NCI-H82 treated with DMSO at 0.1 percent for 48 hours (cell line): Measurements from ENCODE around the gene MSI2.

ENCODE experiments used
- DNase-seq: peaks from one replicate; lab custom pipeline; 2025; ENCODE audit not compliant: unreplicated experiment; lab: John Stamatoyannopoulos, UW

The MSI2 gene

DNA sequence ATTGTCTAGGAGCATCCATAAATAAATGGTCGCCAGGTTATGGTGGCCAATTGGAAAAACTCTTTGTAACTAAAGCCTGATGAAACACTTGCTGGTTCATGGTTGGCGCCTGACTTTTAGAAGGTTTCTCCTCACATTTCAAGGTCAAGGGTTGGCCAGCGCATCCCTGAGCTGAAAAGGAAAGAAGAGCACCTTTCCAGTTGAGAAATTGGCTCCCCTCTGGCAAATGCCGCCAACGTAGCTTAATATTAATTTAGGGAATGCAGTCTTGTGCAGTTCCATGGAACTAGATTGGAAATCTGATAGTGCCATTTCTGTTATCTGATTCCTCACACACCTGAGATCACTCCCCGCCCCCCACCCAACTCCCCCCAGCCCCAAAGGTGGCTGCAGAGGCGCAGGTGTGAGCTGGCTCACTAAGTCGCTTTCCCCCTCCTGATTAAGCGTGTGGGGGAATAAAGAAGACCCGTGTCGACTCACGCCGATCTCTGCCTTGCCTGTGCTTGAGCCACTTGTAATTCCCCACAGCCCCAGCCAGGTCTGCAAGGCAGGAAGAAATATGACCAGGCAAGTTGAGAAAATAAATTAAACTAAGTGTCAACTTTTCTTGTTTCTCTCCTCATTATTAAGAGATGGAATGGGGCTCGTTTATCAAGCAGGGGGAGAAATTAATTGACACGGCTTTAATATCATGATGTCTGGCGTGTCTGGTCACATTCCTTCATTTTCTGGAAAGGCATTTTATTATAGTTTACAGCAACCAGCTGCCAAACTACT is 331.1 kb downstream of the MSI2 start:
- no peak for DNase-seq

DNA sequence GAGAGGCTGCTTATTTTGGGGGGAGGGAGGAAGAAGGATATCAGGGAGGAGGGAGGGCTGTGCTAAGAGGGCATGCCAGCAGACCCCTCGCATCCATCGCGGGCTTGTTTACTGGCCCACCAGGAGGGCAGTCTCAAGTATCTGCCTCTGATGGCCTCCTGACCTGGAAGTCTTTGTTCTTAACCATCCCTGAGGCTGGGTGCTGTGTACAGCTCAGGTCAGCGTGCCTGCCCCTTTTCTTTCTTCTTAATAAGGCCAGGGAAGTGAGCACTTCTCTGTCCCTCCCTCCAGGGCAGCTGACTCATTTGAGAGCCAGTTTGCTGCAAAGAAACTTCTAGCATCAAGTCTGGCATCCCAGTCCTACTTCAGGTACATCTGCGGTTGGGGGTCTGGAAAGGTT is 331.8 kb downstream of the MSI2 start:
- DNase-seq, result no peak

DNA sequence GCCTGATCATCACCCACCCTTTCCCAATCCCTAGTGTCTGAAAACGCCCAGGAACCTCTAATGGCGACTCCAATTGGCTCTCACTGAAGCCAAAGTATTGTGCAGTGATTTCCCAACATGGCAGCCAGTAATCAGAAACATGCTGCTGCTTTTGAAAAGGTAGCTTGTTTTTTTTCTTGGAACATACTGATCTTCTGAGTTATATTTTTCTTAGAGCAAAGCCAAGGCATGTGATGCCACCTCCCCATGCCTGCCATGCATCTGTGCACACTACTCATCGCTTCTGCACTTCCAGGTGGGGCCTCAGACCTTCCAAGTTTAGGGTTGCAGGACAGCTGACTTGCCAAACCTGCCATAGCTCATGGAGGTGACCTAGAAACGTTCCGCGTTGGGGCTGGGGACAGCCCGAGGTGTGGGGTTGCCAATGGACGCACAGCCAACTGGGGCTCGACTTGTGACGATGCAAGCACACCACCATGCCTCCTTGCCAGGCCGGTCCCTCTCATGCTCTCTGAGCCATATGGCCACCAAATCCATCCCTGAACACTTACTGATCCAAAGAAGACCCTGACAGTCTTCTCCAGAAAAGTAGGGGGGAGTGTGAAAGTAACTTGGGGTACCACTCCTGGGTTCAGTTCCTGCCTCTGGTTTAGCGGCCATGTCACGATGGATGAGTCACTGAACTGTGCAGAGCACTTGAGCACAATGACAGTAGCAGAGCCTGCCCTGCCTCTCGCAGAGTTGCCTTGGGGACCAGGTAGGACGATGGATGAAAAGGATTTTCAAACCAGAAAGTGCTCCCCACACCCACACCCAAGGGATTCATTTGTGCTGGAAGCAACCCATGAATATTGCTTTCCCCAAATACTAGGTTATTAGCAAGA is 333.1 kb downstream of the MSI2 start:
- DNase-seq, result no peak

DNA sequence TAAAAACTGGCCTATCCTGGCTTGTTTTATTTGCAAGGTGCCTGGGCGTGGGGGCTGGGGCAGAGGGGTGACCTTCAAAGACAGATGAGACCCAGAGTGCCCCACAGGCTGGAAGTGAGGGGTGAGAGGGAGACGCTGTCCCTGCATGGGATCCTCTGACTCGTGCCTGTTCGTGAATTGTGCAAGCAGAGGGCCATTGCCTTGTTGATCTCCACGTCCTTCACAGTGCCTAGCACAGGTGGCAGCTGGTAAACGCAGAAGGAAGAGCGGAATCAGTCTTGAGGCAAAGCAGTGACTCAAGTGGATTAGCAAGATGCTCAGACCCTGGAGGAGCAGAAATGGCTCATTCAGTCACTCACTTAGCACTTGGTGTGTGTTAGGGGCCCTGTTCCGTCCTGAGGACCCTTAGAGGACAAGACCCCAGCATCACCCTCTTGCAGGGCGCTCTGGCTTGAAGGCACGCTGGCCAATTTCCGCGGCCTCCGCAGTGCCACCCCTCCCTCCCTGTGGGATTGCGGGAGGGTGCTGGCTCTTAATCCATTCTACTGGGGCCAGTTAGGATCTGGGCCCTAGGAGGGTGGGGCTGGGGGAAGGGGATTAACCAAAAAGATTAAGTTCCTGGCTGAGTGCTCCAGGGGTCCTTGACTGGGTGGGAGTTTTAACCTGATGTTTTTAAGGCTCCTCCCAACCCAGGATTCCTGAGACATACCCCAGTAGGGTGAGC is 337.6 kb downstream of the MSI2 start:
- peak; percentile 96 for DNase-seq

DNA sequence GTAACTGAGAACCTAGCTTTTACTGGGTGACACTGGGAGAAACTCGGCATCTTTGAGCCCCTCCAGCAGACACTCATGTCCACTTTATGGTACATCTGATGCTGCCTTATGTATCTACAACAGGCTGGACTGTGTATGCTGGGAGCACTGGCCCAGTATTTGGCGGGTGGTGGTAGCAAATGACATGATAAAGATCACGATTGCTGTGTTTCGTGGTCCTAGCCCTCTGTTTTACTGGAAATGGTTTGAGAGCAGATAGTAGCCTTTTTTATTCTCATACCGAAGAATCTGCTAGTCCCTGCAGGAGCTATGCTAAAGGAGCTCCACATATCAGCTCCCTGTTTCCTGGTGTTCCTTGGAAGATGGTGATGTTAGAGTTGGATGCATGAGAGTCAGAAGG is 338.4 kb downstream of the MSI2 start:
- DNase-seq, result no peak

DNA sequence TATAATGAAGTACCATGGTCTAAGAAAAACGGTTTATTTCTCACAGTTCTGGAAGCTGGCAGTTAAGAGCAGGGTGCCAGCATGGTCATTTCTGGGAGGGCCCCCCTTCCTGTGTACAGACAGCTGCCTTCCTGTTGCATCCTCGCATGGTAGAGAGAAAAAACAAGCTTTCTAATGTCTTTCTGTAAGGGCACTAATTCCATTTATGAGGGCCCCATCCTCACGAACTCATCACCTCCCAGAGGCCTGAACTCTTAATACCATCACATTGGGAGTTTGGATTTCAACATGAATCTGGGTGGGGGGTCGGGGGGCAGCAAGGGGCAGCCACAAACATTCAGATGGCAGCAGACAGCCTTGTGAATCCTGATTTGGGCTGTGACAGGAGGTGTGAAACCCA is 339.1 kb downstream of the MSI2 start:
- no peak for DNase-seq

DNA sequence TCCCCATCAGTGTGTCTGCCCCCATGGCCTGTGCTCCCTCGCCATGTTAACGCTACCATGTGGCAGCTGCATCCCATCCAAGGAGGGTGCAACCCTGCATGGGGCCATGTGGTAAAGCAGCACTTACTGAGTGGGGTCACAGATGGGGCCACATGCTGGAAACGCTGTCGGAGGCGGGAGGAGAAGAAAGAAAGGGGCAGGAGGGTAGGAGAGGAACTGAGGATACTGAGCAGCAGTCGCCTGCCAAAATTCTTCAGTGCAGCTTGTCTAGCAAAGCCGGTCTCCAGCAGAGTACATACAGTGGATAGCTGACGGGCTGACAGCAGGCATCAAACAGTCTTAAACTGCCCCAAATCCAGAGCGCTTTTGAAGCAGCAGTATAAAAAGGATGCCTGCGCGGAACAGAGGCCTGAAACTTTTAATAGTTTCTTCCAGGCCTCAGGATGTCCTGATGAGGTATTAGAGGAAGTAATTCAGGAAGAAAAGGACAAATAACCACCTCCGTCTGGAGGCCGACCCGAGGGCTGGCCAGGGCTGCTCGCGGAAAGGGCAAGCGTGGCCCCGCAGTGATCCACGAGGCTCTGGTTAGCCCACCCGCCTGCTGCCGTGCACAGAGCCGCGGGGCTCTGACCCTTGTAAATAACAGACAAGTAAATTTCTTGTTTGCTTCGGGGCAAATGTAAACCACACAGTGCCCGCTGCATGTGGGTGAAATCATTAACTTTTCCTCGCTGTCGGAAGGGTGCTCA is 339.8 kb downstream of the MSI2 start:
- DNase-seq, result no peak

DNA sequence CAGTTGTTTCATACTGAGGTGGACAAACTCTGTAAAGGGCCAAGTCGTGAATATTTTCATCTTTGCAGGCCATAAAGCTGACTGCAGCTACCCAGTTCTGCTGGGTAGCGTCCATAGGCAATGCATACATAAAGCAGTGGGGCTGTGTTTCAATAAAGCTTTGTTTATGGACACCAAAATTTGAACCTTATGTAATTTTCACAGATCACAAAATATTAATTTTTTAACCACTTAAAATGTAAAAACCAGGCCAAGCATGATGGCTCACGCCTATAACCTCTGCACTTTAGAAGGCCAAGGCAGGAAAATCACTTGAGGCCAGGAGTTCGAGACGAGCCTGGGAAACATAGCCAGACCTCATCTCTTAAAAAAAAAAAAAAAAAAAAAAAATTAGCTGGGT is 340.8 kb downstream of the MSI2 start:
- DNase-seq, result no peak

DNA sequence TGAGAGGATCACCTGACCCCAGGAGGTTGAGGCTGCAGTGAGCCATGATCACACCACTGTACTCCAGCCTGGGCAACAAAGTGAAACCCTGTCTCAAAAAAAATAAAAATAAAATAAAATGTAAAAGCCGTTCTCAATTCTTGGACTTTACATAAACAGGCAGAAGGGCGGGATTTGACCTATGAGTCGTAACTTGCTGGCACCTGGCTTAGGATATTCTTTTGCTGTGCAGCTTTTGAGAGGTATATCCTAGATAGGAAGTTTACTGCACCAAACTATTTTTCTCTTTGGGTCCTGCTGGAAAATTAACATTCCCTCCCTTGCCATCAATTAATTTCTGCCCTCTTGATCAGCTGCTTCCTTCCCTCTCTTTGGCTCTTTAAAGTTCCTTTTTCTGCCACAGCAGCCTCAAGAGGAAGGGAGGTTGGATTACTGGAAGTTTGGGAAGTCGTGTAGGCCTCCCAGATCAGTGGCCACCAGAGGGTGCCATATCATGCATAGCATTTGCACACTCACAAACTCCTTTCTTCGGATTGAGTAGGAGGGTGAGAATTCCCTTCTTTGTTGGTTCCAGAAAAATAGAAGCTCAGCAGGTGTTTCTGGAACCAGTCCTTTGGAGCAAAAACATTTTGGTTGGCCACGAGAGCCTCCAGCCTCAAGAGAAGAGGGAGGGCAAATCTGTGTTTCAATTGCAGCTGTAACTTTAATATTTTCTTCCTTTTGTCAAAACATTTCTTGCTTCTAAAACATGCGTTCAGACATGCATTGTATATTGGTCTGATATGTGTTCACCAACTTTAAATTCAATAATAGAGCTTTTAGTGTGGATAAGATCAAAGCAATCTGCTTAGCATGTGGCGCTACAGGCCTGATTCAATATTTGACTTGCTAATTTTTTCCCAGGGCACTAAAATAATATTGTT is 341.5 kb downstream of the MSI2 start:
- peak; percentile 71 for DNase-seq

DNA sequence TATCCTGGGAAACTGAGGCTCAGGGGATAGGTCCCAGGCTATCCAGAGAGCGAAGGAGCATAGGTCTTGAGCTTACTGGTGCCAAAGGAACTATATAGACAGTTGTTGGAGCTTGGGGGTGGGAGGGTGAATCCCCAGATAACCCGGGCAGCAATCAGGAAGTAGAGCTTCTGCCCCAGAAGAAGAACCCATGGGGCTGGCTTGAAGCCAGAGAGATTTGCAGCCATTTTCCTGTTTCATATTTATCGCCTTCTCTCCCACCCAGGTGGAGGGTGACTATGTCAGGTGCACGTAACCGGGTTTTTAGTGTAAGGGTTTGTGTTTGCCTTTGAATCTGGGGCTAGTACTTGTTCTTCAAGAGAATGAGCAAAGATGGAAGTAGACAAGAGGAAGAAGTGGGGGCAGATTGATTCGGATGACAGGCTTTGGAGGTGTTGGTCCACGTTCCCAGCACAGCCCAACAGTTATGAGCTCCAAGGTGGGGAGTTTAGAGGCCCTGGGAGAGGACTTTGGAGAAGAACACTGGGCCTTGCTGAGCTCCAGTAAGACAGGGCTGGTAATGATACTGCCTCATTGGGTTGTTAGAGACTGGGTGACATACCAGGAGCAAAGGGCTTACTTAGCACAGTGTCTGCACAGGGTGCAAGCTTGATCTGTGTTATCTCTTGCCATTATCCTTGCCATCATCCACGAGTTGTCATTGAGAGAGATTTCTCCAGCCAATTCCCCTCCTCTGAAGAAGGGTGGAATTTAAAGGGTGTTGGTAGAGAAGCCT is 343.1 kb downstream of the MSI2 start:
- no peak for DNase-seq

DNA sequence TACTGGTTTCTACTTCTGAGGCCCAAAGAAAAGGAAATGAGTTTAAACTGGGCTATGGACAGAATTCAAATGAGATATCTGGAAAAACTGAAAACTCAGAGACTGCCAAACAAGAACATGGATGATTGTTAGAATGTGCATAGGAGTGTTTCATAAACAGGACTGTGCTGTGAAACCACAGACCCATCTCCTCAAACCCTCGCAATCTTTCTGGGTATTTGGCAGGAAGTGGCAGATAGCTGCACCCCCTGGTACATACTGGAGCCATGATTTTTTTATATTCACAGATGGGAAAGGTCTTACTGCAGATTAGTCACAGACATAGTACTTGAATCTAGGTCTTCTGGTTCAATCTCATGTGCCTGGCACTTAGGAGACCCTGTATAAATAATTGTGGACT is 343.8 kb downstream of the MSI2 start:
- no peak for DNase-seq

DNA sequence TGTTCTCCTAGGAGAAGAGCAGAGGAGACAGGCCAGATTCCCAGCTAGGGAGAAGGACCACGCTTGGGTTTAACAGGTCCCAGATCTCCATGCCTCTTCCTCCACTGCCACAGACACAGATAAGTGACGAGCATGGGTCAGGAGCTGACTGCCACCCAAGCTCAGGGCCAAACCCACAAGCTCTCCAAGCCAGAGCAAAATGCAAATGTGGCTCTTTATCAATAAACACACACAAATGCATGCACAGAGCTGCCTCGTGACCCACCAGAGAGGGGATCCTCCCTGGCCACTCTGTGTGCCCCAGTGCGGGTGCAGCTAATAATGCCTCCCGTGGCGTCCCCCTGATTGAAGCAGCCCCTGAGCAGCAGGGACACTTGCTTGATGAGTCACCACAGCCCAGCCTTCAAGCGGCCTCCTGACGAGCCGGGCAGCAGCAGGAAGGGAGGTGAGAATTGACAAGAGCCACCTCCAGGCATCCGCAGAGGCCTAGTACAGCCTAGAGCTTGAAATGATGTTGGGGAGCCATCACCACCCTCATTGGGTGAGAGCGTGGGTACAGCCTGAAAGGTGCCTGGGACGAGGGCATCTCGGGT is 344.9 kb downstream of the MSI2 start:
- DNase-seq, result no peak

DNA sequence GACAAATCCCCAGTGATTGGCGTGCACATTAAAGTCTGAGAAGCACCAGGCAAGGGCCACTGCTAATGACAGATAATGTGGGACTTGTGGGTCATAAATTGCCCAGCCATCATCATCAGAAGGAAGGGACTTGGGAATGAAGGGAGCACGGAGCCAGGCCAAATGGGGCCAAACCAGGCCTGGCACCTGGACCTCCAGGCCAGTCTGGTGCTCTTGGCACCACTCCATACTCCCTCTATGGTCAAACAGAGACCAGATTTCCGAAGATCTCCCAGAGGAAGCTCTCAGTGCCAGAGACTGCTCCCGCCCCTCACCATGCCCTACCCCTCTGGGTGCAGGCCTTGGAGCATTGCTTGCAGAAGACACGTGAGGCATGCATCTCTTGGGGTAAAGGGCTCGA is 346.6 kb downstream of the MSI2 start:
- no peak for DNase-seq

DNA sequence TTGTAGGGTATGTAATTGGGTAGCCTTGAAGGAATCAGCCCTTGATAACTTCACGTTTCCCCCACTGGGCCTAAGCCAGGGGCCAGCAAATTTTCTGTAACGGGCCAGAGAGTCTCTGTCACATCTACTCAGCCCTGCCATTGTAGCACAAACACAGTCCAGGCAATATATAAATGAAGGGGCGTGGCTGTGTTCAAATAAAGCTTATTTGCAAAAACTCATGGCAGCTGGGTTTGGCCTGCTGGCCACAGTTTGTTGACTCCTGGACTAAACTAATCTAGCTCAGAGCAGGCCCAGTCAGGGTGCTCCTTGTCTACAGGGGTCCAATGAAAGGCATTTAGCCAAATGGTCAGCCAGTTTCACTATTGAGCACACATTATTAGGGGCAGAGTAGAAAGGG is 347.2 kb downstream of the MSI2 start:
- DNase-seq, result peak; percentile 47

DNA sequence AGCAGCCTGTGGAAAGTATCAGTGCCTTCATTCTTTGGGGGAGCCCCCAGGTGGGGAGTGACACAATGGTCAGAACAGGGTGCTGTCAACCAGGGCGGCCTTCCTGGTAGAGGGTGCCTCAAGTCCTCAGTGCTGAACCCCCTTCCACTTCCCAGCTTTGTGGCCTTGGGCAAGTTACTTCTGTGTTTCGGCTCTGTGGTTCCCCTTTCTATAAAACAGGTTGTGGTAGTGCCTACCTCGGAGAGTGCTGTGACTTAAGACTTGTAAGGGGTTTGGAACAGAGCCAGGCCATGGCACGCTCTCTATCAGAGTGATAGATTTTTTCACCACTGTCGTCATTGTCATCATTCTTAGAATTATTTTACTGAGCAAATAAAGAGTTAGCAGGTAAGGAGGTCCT is 347.7 kb downstream of the MSI2 start:
- DNase-seq, result peak; percentile 38

DNA sequence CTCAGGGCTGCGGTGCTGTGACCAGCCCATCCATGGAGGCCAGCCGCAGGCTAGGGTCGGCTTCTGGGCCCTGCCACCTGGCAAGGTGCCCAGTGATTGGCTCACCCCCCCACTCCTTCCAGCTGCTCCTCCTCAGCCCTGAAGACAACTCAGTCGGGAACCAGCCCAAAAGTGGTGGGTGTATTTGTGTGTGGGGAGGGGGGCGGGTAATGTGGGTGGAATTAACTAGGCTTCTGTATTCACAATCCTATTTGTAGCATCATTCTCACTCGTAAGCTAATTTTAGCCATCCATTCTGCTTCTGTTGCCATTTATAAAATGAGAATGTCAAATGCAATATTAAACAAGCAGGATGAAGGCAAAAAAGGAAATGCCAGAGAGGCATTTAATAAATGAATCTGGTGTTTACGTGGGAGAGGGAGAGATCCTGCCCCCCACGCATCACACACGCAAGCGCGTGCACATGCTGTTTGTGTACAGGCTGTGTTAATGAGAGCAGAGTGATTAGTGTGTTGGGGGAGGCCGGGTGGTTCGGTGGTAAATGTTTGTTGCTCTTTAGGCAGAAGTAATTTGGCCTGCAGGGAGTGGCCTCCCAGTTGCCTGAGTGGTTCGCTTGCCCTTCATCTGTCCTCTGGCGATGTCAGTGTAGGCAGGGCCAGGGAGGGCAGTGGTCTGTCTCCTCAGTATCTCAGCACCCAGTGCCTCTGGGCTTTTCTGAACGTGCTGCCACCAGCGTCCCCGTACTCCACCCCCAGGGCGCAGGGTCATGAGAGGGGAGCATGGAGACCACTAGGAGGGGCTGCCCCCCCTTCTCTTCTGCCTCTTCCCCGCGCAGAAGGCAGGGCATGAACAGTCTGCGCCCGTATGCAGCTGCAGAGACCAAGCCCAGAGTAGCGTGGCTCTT is 348.7 kb downstream of the MSI2 start:
- peak; percentile 98 for DNase-seq

DNA sequence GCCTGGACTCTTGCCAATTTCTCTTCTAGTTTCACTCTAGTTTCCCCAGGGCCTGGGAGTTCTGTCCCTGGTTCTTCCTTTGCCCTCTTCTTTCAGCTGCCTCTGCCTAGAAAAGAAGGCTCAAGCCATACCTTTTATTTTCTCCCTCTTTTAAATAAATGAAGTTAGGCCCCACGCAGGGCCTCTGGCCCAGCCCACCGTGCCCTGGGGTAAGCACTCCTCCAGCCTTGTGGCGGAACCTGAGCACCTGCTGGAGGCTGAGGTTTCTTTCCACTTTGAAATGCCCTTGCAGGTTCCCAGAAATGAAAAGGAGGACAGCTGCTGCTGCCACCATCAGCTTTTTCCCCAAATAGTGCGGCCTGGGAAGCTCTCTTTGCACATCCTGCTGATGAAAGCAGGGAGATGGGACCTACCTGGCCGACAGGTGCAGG is 349.4 kb downstream of the MSI2 start:
- DNase-seq, result no peak
